ENCODE measurements around the gene CRNN. TPM values are rescaled to one million over a fixed set of nuclear protein-coding genes. Genes with fewer than 3 reads are reported as not detected.

Gene CRNN
- total RNA-seq, 6 donors from 2014 or later = not detected

DNA sequence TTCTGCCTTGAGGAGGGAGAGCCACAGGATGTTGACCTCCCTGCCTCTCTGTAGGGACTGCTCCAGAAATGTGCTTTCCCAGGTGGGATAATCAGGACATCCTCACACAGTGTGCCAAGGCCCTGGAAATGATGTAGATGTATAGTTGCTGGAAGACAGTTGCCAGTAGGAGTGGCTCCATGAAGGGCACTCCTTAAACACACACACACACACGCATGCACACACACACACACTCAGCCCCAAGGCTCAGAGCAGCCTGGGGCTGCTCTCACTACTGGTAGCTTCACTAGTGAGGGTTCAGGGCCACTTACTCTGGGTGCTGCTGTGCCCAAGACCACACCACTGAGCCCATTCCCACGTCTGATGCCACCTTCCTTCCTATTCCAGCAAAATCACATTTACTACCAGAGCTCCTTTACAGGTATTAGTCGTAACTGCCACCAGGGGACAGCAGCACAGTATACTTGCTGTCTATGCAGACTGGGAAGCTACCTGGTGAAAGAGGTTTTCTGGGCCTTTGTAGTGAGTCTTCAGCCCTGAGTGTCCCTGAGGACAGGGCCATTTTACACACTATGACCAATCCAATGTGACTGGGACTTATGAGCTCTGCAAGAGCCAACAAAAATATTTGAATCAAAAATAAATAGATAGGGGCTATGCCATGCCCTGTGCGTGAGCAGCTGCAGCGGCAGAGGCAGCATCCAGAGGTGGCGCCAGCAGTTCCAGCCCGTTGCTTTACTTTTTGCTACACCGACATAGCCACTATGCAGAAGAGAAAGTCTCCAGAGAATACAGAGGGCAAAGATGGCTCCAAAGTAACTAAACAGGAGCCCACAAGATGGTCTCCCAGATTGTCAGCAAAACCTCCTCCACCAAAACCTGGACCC lies 15.0 kb downstream of the CRNN start:
- Histone ChIP-seq H3K27ac (no peak overlapping the region), H3K27me3 (no peaks in the 10 kb centered on the region), H3K4me3 (no peak overlapping the region), H3K4me1 (no peaks in the 10 kb centered on the region), H3K36me3 (no peaks in the 10 kb centered on the region), H3K9me3 (no peaks in the 10 kb centered on the region)
- 42 to 55% methylated on average over 8 of the region's 8 CpGs for whole genome bisulfite sequencing, 2 donors
- DNase-seq = peak in 1 of 2 donors; percentile 30
- ATAC-seq (ENCODE audit: low FRiP score in 2 of 2) = peak in 1 of 2 donors; percentile 53
- TF ChIP-seq, protein P1, sequence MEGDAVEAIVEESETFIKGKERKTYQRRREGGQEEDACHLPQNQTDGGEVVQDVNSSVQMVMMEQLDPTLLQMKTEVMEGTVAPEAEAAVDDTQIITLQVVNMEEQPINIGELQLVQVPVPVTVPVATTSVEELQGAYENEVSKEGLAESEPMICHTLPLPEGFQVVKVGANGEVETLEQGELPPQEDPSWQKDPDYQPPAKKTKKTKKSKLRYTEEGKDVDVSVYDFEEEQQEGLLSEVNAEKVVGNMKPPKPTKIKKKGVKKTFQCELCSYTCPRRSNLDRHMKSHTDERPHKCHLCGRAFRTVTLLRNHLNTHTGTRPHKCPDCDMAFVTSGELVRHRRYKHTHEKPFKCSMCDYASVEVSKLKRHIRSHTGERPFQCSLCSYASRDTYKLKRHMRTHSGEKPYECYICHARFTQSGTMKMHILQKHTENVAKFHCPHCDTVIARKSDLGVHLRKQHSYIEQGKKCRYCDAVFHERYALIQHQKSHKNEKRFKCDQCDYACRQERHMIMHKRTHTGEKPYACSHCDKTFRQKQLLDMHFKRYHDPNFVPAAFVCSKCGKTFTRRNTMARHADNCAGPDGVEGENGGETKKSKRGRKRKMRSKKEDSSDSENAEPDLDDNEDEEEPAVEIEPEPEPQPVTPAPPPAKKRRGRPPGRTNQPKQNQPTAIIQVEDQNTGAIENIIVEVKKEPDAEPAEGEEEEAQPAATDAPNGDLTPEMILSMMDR (IDR thresholded peaks at IDR 0.05) = peak in 4 of 6 experiments; percentile 19 to 57 (median 38)
- no peak for TF ChIP-seq EP300 (IDR thresholded peaks at IDR 0.05)

DNA sequence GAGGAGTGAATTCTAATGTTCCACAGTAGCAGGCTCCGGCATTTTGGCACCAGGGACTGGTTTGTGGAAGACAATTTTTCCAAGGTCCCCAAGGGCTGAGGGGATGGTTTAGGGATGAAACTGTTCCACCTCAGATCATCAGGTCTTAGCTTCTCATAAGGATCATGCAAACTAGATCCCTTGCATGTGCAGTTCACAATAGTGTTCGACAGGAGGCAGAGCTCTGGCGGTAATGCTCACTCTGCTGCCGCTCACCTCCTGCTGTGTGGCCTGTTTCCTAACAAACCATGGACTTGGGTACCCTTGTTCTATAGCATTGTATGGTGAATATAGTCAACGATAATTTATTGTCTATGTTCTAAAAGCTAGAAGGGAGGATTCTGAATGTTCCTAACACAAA lies 16.6 kb downstream of the CRNN start:
- 82 to 84% methylated on average over 5 of the region's 5 CpGs for WGBS, 2 donors
- no peak for ATAC-seq (ENCODE audit: low FRiP score in 2 of 2)

DNA sequence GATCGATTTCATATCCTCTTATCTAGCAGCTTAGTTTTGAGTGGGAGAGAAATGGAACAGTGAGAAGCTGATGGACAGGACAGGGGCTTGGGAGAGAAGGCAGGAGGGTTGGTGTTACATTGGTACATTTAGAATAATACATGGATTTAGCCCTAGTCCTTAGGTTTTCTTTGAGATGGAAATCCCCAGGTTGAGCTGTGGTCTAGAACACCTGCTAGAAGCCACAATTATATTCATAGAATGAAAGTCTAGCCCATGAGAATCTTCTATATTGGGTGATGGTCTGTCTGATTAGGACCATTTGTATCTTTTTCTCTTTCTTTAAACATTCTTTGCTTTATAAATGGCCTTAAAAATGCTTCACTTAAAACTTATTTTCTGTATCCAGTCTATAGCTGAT lies 19.9 kb downstream of the CRNN start:
- Histone ChIP-seq H3K27me3 (no peaks in the 10 kb centered on the region), H3K4me1 (no peaks in the 10 kb centered on the region), H3K27ac (no peak overlapping the region), H3K4me3 (no peak overlapping the region), H3K36me3 (no peaks in the 10 kb centered on the region), H3K9me3 (no peaks in the 10 kb centered on the region)
- WGBS, 2 donors = 39 to 50% methylated on average over 1 of the region's 1 CpG
- no peak for TF ChIP-seq POLR2AphosphoS5 (IDR thresholded peaks at IDR 0.05)
- TF ChIP-seq POLR2A (IDR thresholded peaks at IDR 0.05) = no peak
- TF ChIP-seq, protein P1 (IDR thresholded peaks at IDR 0.05) = no peak
- TF ChIP-seq EP300 (IDR thresholded peaks at IDR 0.05) = no peak
- no peak for ATAC-seq (ENCODE audit: low FRiP score in 2 of 2)
- no peak for DNase-seq

More for the DNA sequence above, 16.6 kb downstream of the CRNN start:
- no peak overlapping the region for H3K4me3 ChIP-seq
- H3K27ac ChIP-seq = no peak overlapping the region
- no peak for TF ChIP-seq POLR2A (IDR thresholded peaks at IDR 0.05)
- TF ChIP-seq, protein P1 (IDR thresholded peaks at IDR 0.05) = no peak
- no peak for TF ChIP-seq POLR2AphosphoS5 (IDR thresholded peaks at IDR 0.05)
- no peak for TF ChIP-seq EP300 (IDR thresholded peaks at IDR 0.05)
- DNase-seq = no peak
- H3K9me3 ChIP-seq = no peaks in the 10 kb centered on the region
- H3K36me3 ChIP-seq = no peaks in the 10 kb centered on the region
- no peaks in the 10 kb centered on the region for H3K4me1 ChIP-seq
- no peaks in the 10 kb centered on the region for H3K27me3 ChIP-seq

DNA sequence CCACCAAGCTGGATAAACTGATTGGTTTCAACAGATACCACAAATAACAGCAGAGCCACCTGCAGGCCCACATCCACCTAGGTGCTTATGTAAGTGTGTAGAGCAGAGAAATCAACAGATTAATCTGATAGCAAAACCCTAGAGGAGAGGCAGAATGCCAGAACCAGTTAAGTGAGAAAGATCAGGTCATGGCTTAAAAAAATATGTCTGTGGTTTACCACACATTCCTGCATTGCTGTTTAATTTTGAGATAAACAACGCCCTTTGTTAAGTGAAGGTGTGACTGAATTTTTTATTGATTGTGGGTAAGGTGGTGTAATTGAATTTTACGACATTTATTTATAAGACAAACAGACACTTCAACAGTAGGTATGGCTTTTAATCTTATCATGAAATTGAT lies 21.2 kb downstream of the CRNN start:
- no peak overlapping the region for H3K27ac ChIP-seq
- DNase-seq = no peak
- H3K4me3 ChIP-seq = no peak overlapping the region
- no peaks in the 10 kb centered on the region for H3K36me3 ChIP-seq
- ATAC-seq (ENCODE audit: low FRiP score in 2 of 2) = peak in 1 of 2 donors; percentile 51
- no peaks in the 10 kb centered on the region for H3K9me3 ChIP-seq
- 35 to 44% methylated on average over 2 of the region's 2 CpGs for whole genome bisulfite sequencing, 2 donors
- no peaks in the 10 kb centered on the region for H3K4me1 ChIP-seq
- H3K27me3 ChIP-seq = no peaks in the 10 kb centered on the region
- no peak for TF ChIP-seq EP300 (IDR thresholded peaks at IDR 0.05)
- TF ChIP-seq, protein P1 (IDR thresholded peaks at IDR 0.05) = no peak

DNA sequence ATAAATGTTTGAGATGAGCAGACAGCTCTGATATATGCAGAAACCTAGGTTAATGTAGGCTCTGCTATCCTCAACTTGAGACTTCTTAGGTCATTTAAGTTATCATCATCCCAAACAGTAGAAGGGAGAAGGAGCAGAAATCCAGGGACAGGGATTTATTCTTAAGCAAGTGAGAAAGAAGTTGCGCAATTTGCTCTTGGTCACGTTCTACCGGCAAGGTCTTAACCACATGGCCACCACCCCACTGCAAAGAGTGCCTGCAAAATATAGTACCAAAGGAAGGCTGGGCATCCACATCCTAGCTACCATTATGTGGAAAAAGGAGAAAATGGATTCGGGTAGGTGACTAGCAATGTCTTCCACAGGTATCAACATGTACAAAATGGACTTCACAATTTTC lies 25.2 kb downstream of the CRNN start:
- H3K27ac ChIP-seq = no peak overlapping the region
- H3K9me3 ChIP-seq = no peaks in the 10 kb centered on the region
- no peak overlapping the region for H3K4me3 ChIP-seq
- no peak for TF ChIP-seq POLR2AphosphoS5 (IDR thresholded peaks at IDR 0.05)
- no peak for TF ChIP-seq POLR2A (IDR thresholded peaks at IDR 0.05)
- TF ChIP-seq, protein P1 (IDR thresholded peaks at IDR 0.05) = no peak
- no peak for TF ChIP-seq EP300 (IDR thresholded peaks at IDR 0.05)
- DNase-seq = no peak
- no peaks in the 10 kb centered on the region for H3K36me3 ChIP-seq
- H3K27me3 ChIP-seq = no peaks in the 10 kb centered on the region
- WGBS, 2 donors = 57 to 65% methylated on average over 4 of the region's 4 CpGs
- no peaks in the 10 kb centered on the region for H3K4me1 ChIP-seq
- no peak for ATAC-seq (ENCODE audit: low FRiP score in 2 of 2)

Data from upper lobe of left lung (tissue), 6 donors.